ENCODE measurements around the gene KRT84.

Gene KRT84

GRCh38 chr12:52389313-52390207 is 4.1 kb upstream of the KRT84 start:
- DNase-seq (ENCODE audit: low read depth in 1 of 2, low spot score in 1 of 2), result no peak

GRCh38 chr12:52387859-52388258 is 2.4 kb upstream of the KRT84 start:
- DNase-seq (ENCODE audit: low read depth in 1 of 2, low spot score in 1 of 2), result no peak

GRCh38 chr12:52383331-52383730 is 2.1 kb downstream of the KRT84 start:
- DNase-seq (ENCODE audit: low read depth in 1 of 2, low spot score in 1 of 2), result no peak

GRCh38 chr12:52382854-52383253 is 2.6 kb downstream of the KRT84 start:
- DNase-seq (ENCODE audit: low read depth in 1 of 2, low spot score in 1 of 2), result no peak

- no peak for DNase-seq (ENCODE audit: low read depth in 1 of 2, low spot score in 1 of 2)
Observed at GRCh38 chr12:52381206-52381605, 4.2 kb downstream of the KRT84 start.

GRCh38 chr12:52380271-52380694 is 5.2 kb downstream of the KRT84 start:
- DNase-seq (ENCODE audit: low read depth in 1 of 2, low spot score in 1 of 2), result no peak

GRCh38 chr12:52379536-52379935 is 5.9 kb downstream of the KRT84 start:
- no peak for DNase-seq (ENCODE audit: low read depth in 1 of 2, low spot score in 1 of 2)

- no peak for DNase-seq (ENCODE audit: low read depth in 1 of 2, low spot score in 1 of 2)
Observed at GRCh38 chr12:52378091-52378490, 7.4 kb downstream of the KRT84 start.

GRCh38 chr12:52377266-52377665 is 8.2 kb downstream of the KRT84 start:
- DNase-seq (ENCODE audit: low read depth in 1 of 2, low spot score in 1 of 2), result no peak

- DNase-seq (ENCODE audit: low read depth in 1 of 2, low spot score in 1 of 2), result peak in 1 of 2 donors; percentile 23
Observed at GRCh38 chr12:52372216-52373154, 13.0 kb downstream of the KRT84 start.

- no peak for DNase-seq (ENCODE audit: low read depth in 1 of 2, low spot score in 1 of 2)
Observed at GRCh38 chr12:52371716-52372115, 13.7 kb downstream of the KRT84 start.

GRCh38 chr12:52370926-52371608 is 14.4 kb downstream of the KRT84 start:
- DNase-seq (ENCODE audit: low read depth in 1 of 2, low spot score in 1 of 2), result no peak

GRCh38 chr12:52369809-52370208 is 15.6 kb downstream of the KRT84 start:
- no peak for DNase-seq (ENCODE audit: low read depth in 1 of 2, low spot score in 1 of 2)

- DNase-seq (ENCODE audit: low read depth in 1 of 2, low spot score in 1 of 2), result no peak
Observed at GRCh38 chr12:52369211-52369610, 16.2 kb downstream of the KRT84 start.

- DNase-seq (ENCODE audit: low read depth in 1 of 2, low spot score in 1 of 2), result no peak
Observed at GRCh38 chr12:52368508-52368907, 16.9 kb downstream of the KRT84 start.

GRCh38 chr12:52367876-52368275 is 17.6 kb downstream of the KRT84 start:
- DNase-seq (ENCODE audit: low read depth in 1 of 2, low spot score in 1 of 2), result no peak

GRCh38 chr12:52366738-52367485 is 18.5 kb downstream of the KRT84 start, which contains the start of gene KRT85:
Gene KRT85 (minus strand): TSS chr12:52367481. CDS start chr12:52367405, 76 bp downstream.
- no peak for DNase-seq (ENCODE audit: low read depth in 1 of 2, low spot score in 1 of 2)

- no peak for DNase-seq (ENCODE audit: low read depth in 1 of 2, low spot score in 1 of 2)
Observed at GRCh38 chr12:52364901-52365489, 20.5 kb downstream of the KRT84 start.

GRCh38 chr12:52364061-52364460 is 21.4 kb downstream of the KRT84 start:
- no peak for DNase-seq (ENCODE audit: low read depth in 1 of 2, low spot score in 1 of 2)

- DNase-seq (ENCODE audit: low read depth in 1 of 2, low spot score in 1 of 2), result no peak
Observed at GRCh38 chr12:52363111-52363679, 22.3 kb downstream of the KRT84 start.

All from stimulated activated CD4-positive, alpha-beta T cell treated with anti-CD3 and anti-CD28 coated beads, Interleukin-15, amount 100 ng/mL, for 1 hour (primary cell).